Endothelial cell of umbilical vein (primary cell): ENCODE results near the gene MRPL27.

Source experiments
- CTCF ChIP-seq, 2 donors: IDR thresholded peaks; 1 replicate in 1 of 2; 2 replicates in 1 of 2; pipeline ENCODE4 v1.5.1; 2011; ENCODE audit warnings: low read length in 2 of 2, mild to moderate bottlenecking in 2 of 2, moderate library complexity in 2 of 2, control low read depth in 1 of 2, inconsistent platforms in 1 of 2, low read depth in 1 of 2; ENCODE audit not compliant: insufficient read depth in 1 of 2; ENCODE audit errors: extremely low read depth in 1 of 2
- EZH2 ChIP-seq: IDR thresholded peaks from 2 replicates; pipeline ENCODE4 v1.6.1; 2012; ENCODE audit warnings: borderline replicate concordance, low read depth, mild to moderate bottlenecking, moderate library complexity, low read length, inconsistent platforms; ENCODE audit not compliant: severe bottlenecking
- FOS ChIP-seq: IDR thresholded peaks from 2 replicates; pipeline ENCODE4 v1.6.1; 2011; ENCODE audit warnings: mild to moderate bottlenecking, low read length, moderate library complexity, borderline replicate concordance; ENCODE audit not compliant: insufficient read depth
- MAX ChIP-seq: IDR thresholded peaks from 2 replicates; pipeline ENCODE4 v1.6.1; 2011; ENCODE audit not compliant: insufficient read depth, insufficient read length
- MYC ChIP-seq: IDR thresholded peaks from one replicate; pipeline ENCODE4 v1.6.1; 2011; ENCODE audit warnings: mild to moderate bottlenecking, low read depth, low read length
- POLR2A ChIP-seq: IDR thresholded peaks from 2 replicates; pipeline ENCODE4 v1.6.1; 2012; ENCODE audit warnings: low read depth, mild to moderate bottlenecking, control low read depth, low read length
- POLR2AphosphoS5 ChIP-seq: IDR thresholded peaks from 2 replicates; pipeline ENCODE4 v1.6.1; 2012; ENCODE audit warnings: low read depth, mild to moderate bottlenecking, control low read depth, low read length, moderate library complexity; ENCODE audit not compliant: insufficient read depth

GRCh38 chr17:50359998-50360461 lies 13.0 kb downstream of the MRPL27 start:
- no peak for TF ChIP-seq CTCF (IDR thresholded peaks at IDR 0.05; ENCODE audit: extremely low read depth in 1 of 2, insufficient read depth in 1 of 2, low read depth in 1 of 2, low read length in 2 of 2)
- no peak for TF ChIP-seq EZH2
- no peak for TF ChIP-seq MYC
- no peak for TF ChIP-seq MAX
- TF ChIP-seq POLR2A: no peak
- TF ChIP-seq POLR2AphosphoS5: no peak
- TF ChIP-seq FOS: no peak
